Measurements from ENCODE around the gene MYH7B. TPM values are rescaled to one million over a fixed set of nuclear protein-coding genes. Genes with fewer than 3 reads are reported as not detected.

Gene MYH7B
- total RNA-seq, 1 experiment from 2014 or later = 0.98 TPM

DNA sequence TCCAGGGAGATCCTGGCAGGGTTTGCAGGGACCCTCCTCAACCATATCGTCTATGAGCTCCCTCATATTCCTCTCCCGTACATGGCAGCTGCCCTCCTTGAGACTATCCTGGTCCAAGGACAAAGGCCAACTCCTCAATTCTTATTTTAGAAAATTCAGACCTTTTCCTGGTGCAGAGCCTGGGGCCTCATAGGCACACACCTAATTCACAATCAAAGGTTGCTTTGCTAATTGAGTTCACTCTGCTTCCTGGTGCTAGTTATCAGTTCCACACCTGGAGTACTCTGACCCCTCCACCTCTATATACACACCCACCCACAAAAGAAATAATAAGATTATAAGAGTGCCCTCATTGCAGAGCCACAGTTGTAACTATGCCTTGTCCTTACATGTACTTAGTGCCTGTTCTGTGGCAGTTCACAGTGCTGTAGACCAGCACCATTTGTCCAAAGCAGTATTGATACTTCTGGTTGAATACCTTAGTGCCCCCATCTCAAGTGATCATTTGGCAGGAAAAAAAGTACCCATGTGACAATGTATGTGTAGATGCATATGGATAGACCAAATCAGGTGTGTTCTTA lies 38.8 kb upstream of the MYH7B start (continued):
- TF ChIP-seq, protein P1, sequence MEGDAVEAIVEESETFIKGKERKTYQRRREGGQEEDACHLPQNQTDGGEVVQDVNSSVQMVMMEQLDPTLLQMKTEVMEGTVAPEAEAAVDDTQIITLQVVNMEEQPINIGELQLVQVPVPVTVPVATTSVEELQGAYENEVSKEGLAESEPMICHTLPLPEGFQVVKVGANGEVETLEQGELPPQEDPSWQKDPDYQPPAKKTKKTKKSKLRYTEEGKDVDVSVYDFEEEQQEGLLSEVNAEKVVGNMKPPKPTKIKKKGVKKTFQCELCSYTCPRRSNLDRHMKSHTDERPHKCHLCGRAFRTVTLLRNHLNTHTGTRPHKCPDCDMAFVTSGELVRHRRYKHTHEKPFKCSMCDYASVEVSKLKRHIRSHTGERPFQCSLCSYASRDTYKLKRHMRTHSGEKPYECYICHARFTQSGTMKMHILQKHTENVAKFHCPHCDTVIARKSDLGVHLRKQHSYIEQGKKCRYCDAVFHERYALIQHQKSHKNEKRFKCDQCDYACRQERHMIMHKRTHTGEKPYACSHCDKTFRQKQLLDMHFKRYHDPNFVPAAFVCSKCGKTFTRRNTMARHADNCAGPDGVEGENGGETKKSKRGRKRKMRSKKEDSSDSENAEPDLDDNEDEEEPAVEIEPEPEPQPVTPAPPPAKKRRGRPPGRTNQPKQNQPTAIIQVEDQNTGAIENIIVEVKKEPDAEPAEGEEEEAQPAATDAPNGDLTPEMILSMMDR (IDR thresholded peaks at IDR 0.05) = no peak
- TF ChIP-seq, protein P2, sequence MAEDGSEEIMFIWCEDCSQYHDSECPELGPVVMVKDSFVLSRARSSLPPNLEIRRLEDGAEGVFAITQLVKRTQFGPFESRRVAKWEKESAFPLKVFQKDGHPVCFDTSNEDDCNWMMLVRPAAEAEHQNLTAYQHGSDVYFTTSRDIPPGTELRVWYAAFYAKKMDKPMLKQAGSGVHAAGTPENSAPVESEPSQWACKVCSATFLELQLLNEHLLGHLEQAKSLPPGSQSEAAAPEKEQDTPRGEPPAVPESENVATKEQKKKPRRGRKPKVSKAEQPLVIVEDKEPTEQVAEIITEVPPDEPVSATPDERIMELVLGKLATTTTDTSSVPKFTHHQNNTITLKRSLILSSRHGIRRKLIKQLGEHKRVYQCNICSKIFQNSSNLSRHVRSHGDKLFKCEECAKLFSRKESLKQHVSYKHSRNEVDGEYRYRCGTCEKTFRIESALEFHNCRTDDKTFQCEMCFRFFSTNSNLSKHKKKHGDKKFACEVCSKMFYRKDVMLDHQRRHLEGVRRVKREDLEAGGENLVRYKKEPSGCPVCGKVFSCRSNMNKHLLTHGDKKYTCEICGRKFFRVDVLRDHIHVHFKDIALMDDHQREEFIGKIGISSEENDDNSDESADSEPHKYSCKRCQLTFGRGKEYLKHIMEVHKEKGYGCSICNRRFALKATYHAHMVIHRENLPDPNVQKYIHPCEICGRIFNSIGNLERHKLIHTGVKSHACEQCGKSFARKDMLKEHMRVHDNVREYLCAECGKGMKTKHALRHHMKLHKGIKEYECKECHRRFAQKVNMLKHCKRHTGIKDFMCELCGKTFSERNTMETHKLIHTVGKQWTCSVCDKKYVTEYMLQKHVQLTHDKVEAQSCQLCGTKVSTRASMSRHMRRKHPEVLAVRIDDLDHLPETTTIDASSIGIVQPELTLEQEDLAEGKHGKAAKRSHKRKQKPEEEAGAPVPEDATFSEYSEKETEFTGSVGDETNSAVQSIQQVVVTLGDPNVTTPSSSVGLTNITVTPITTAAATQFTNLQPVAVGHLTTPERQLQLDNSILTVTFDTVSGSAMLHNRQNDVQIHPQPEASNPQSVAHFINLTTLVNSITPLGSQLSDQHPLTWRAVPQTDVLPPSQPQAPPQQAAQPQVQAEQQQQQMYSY (CRISPR knock-in tag; IDR thresholded peaks at IDR 0.05) = no peak

DNA sequence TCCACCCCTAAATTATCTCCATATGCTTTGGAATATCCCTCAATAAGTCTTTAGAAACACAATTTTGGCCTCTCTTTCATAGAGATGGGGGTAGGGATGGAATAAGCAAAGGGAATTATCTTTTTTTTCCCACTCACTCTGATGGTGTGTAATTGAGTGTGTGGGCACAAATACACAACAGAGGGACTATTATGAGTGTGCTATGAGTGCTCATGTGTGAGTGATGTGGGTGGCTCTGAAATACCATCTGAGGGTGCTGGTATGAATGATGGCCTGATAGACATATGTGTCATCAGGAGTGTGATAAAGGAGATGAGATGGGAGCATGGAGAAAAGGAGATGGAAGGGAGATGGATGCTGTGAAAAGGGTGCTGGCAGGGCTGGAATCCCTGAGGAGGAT lies 35.6 kb upstream of the MYH7B start:
- peaks cover 20% of the 10 kb centered on the region for H3K36me3 Mint-ChIP-seq
- DNase-seq (ENCODE audit: low spot score) = no peak
- H3K9me3 Mint-ChIP-seq = no peaks in the 10 kb centered on the region
- H3K4me1 Mint-ChIP-seq = no peaks in the 10 kb centered on the region
- ATAC-seq = no peak
- no peaks in the 10 kb centered on the region for H3K27me3 Mint-ChIP-seq (ENCODE audit: low read depth)
- no peak overlapping the region for H3K27ac Mint-ChIP-seq
- ChIA-PET CTCF (no interaction called here), POLR2A (interaction anchor here (0.6 kb wide), 1 partner anchor 343 kb away, joined by 9 read pairs; no protein-coding TSS in a partner anchor)
- H3K4me3 Mint-ChIP-seq = no peak overlapping the region
- TF ChIP-seq FOXK1 (CRISPR knock-in tag; IDR thresholded peaks at IDR 0.05) (no peak), ZNF416 (CRISPR knock-in tag; IDR thresholded peaks at IDR 0.05) (no peak), CREM (CRISPR knock-in tag; IDR thresholded peaks at IDR 0.05) (no peak), ZNF423 (CRISPR knock-in tag; IDR thresholded peaks at IDR 0.05) (no peak), JAZF1 (CRISPR knock-in tag; IDR thresholded peaks at IDR 0.05) (no peak), SP1 (CRISPR knock-in tag; conservative IDR thresholded peaks at IDR 0.05) (no peak), EMX1 (CRISPR knock-in tag; IDR thresholded peaks at IDR 0.05) (no peak), NR1H2 (CRISPR knock-in tag; IDR thresholded peaks at IDR 0.05) (no peak), TP53 (CRISPR knock-in tag; IDR thresholded peaks at IDR 0.05) (no peak), MYBL2 (CRISPR knock-in tag; IDR thresholded peaks at IDR 0.05) (no peak), IRF2 (CRISPR knock-in tag; IDR thresholded peaks at IDR 0.05; ENCODE audit: borderline replicate concordance, low read depth) (no peak)
- TF ChIP-seq, protein P3, sequence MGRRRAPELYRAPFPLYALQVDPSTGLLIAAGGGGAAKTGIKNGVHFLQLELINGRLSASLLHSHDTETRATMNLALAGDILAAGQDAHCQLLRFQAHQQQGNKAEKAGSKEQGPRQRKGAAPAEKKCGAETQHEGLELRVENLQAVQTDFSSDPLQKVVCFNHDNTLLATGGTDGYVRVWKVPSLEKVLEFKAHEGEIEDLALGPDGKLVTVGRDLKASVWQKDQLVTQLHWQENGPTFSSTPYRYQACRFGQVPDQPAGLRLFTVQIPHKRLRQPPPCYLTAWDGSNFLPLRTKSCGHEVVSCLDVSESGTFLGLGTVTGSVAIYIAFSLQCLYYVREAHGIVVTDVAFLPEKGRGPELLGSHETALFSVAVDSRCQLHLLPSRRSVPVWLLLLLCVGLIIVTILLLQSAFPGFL (CRISPR knock-in tag; IDR thresholded peaks at IDR 0.05; ENCODE audit: borderline replicate concordance) = no peak
- TF ChIP-seq, protein P4, sequence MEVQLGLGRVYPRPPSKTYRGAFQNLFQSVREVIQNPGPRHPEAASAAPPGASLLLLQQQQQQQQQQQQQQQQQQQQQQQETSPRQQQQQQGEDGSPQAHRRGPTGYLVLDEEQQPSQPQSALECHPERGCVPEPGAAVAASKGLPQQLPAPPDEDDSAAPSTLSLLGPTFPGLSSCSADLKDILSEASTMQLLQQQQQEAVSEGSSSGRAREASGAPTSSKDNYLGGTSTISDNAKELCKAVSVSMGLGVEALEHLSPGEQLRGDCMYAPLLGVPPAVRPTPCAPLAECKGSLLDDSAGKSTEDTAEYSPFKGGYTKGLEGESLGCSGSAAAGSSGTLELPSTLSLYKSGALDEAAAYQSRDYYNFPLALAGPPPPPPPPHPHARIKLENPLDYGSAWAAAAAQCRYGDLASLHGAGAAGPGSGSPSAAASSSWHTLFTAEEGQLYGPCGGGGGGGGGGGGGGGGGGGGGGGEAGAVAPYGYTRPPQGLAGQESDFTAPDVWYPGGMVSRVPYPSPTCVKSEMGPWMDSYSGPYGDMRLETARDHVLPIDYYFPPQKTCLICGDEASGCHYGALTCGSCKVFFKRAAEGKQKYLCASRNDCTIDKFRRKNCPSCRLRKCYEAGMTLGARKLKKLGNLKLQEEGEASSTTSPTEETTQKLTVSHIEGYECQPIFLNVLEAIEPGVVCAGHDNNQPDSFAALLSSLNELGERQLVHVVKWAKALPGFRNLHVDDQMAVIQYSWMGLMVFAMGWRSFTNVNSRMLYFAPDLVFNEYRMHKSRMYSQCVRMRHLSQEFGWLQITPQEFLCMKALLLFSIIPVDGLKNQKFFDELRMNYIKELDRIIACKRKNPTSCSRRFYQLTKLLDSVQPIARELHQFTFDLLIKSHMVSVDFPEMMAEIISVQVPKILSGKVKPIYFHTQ (CRISPR knock-in tag; IDR thresholded peaks at IDR 0.05) = no peak
- TF ChIP-seq, protein P5, sequence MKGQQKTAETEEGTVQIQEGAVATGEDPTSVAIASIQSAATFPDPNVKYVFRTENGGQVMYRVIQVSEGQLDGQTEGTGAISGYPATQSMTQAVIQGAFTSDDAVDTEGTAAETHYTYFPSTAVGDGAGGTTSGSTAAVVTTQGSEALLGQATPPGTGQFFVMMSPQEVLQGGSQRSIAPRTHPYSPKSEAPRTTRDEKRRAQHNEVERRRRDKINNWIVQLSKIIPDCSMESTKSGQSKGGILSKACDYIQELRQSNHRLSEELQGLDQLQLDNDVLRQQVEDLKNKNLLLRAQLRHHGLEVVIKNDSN (CRISPR knock-in tag; IDR thresholded peaks at IDR 0.05) = no peak
- TF ChIP-seq, protein P6, sequence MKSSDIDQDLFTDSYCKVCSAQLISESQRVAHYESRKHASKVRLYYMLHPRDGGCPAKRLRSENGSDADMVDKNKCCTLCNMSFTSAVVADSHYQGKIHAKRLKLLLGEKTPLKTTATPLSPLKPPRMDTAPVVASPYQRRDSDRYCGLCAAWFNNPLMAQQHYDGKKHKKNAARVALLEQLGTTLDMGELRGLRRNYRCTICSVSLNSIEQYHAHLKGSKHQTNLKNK (CRISPR knock-in tag; IDR thresholded peaks at IDR 0.05) = no peak
- TF ChIP-seq, protein P7, sequence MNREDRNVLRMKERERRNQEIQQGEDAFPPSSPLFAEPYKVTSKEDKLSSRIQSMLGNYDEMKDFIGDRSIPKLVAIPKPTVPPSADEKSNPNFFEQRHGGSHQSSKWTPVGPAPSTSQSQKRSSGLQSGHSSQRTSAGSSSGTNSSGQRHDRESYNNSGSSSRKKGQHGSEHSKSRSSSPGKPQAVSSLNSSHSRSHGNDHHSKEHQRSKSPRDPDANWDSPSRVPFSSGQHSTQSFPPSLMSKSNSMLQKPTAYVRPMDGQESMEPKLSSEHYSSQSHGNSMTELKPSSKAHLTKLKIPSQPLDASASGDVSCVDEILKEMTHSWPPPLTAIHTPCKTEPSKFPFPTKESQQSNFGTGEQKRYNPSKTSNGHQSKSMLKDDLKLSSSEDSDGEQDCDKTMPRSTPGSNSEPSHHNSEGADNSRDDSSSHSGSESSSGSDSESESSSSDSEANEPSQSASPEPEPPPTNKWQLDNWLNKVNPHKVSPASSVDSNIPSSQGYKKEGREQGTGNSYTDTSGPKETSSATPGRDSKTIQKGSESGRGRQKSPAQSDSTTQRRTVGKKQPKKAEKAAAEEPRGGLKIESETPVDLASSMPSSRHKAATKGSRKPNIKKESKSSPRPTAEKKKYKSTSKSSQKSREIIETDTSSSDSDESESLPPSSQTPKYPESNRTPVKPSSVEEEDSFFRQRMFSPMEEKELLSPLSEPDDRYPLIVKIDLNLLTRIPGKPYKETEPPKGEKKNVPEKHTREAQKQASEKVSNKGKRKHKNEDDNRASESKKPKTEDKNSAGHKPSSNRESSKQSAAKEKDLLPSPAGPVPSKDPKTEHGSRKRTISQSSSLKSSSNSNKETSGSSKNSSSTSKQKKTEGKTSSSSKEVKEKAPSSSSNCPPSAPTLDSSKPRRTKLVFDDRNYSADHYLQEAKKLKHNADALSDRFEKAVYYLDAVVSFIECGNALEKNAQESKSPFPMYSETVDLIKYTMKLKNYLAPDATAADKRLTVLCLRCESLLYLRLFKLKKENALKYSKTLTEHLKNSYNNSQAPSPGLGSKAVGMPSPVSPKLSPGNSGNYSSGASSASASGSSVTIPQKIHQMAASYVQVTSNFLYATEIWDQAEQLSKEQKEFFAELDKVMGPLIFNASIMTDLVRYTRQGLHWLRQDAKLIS (CRISPR knock-in tag; IDR thresholded peaks at IDR 0.05; ENCODE audit: borderline replicate concordance) = no peak
- TF ChIP-seq, protein P8, sequence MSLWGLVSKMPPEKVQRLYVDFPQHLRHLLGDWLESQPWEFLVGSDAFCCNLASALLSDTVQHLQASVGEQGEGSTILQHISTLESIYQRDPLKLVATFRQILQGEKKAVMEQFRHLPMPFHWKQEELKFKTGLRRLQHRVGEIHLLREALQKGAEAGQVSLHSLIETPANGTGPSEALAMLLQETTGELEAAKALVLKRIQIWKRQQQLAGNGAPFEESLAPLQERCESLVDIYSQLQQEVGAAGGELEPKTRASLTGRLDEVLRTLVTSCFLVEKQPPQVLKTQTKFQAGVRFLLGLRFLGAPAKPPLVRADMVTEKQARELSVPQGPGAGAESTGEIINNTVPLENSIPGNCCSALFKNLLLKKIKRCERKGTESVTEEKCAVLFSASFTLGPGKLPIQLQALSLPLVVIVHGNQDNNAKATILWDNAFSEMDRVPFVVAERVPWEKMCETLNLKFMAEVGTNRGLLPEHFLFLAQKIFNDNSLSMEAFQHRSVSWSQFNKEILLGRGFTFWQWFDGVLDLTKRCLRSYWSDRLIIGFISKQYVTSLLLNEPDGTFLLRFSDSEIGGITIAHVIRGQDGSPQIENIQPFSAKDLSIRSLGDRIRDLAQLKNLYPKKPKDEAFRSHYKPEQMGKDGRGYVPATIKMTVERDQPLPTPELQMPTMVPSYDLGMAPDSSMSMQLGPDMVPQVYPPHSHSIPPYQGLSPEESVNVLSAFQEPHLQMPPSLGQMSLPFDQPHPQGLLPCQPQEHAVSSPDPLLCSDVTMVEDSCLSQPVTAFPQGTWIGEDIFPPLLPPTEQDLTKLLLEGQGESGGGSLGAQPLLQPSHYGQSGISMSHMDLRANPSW (CRISPR knock-in tag; conservative IDR thresholded peaks at IDR 0.05; ENCODE audit: low read depth) = no peak

All from WTC11 (cell line).